HepG2 (cell line): ENCODE measurements around the gene STUB1. TPM values are rescaled to one million over a fixed set of nuclear protein-coding genes. Genes with fewer than 3 reads are reported as not detected.

Experiments used
- FOXO1 ChIP-seq: sonication (generic); formaldehyde crosslinking; IDR thresholded peaks from 2 replicates; pipeline ENCODE4 v1.4.0; 2020; ENCODE audit warnings: missing genetic modification reagents
- GATA4 ChIP-seq: sonication (generic); IDR thresholded peaks from 2 replicates; pipeline ENCODE4 v1.6.1; 2016; ENCODE audit warnings: antibody characterized with exemption, low read depth, borderline replicate concordance
- HIVEP1 ChIP-seq: sonication (generic); formaldehyde crosslinking; IDR thresholded peaks from 2 replicates; pipeline ENCODE4 v1.4.0; 2020; ENCODE audit warnings: mild to moderate bottlenecking, missing genetic modification reagents
- HNF1B ChIP-seq: sonication (generic); formaldehyde crosslinking; IDR thresholded peaks from 2 replicates; pipeline ENCODE4 v1.5.1; 2020; ENCODE audit warnings: mild to moderate bottlenecking, moderate library complexity, missing genetic modification reagents
- HOMEZ ChIP-seq: IDR thresholded peaks from 2 replicates; pipeline ENCODE4 v1.6.1; 2016; ENCODE audit warnings: low read depth
- HOXA3 ChIP-seq: sonication (generic); formaldehyde crosslinking; IDR thresholded peaks from 2 replicates; pipeline ENCODE4 v1.5.0; 2020; ENCODE audit warnings: missing genetic modification reagents
- KDM4B ChIP-seq: sonication (generic); formaldehyde crosslinking; IDR thresholded peaks from 2 replicates; pipeline ENCODE4 v1.4.0; 2020; ENCODE audit warnings: missing genetic modification reagents
- ZBTB3 ChIP-seq: sonication (generic); formaldehyde crosslinking; IDR thresholded peaks from 2 replicates; pipeline ENCODE4 v1.4.0; 2020; ENCODE audit warnings: low read depth, mild to moderate bottlenecking, moderate library complexity, missing genetic modification reagents, borderline replicate concordance
- ZEB1 ChIP-seq: IDR thresholded peaks from 2 replicates; pipeline ENCODE4 v1.6.1; 2012; ENCODE audit warnings: mild to moderate bottlenecking, low read depth, inconsistent platforms; ENCODE audit not compliant: insufficient replicate concordance
- ZFP82 ChIP-seq: sonication (generic); formaldehyde crosslinking; IDR thresholded peaks from 2 replicates; pipeline ENCODE4 v1.5.1; 2020; ENCODE audit warnings: mild to moderate bottlenecking, missing genetic modification reagents, borderline replicate concordance
- ZHX1 ChIP-seq: sonication (generic); formaldehyde crosslinking; IDR thresholded peaks from 2 replicates; pipeline ENCODE4 v1.8.1; 2022; ENCODE audit warnings: low read depth, mild to moderate bottlenecking, missing genetic modification reagents
- ZNF124 ChIP-seq: sonication (generic); formaldehyde crosslinking; IDR thresholded peaks from 2 replicates; pipeline ENCODE4 v1.4.0; 2020; ENCODE audit warnings: missing genetic modification reagents
- ZNF138 ChIP-seq: sonication (generic); formaldehyde crosslinking; IDR thresholded peaks from 2 replicates; pipeline ENCODE4 v1.5.0; 2020; ENCODE audit warnings: mild to moderate bottlenecking, low read depth, missing genetic modification reagents
- ZNF557 ChIP-seq: sonication (generic); formaldehyde crosslinking; IDR thresholded peaks from 2 replicates; pipeline ENCODE4 v1.4.0; 2020; ENCODE audit warnings: missing genetic modification reagents
- ZNF629 ChIP-seq: sonication (generic); formaldehyde crosslinking; conservative IDR thresholded peaks from 2 replicates; pipeline ENCODE4 v1.5.0; 2020; ENCODE audit warnings: missing genetic modification reagents
- ZSCAN25 ChIP-seq: sonication (generic); formaldehyde crosslinking; IDR thresholded peaks from 2 replicates; pipeline ENCODE4 v1.8.0; 2022; ENCODE audit warnings: mild to moderate bottlenecking, missing genetic modification reagents
- ZSCAN29 ChIP-seq: sonication (generic); formaldehyde crosslinking; conservative IDR thresholded peaks from 2 replicates; pipeline ENCODE4 v1.4.0; 2020; ENCODE audit warnings: mild to moderate bottlenecking, missing genetic modification reagents
- polyA plus RNA-seq, 8 experiments: library from polyadenylated mRNA; depleted of rRNA in 3 of 8; stranded (reverse) in 7 of 8; unstranded in 1 of 8; fragments of >200 nt; fragmentation: Illumina TruSeq in 4 of 8; extraction: Trizol in 4 of 8; gene quantifications; 2 replicates each; pipeline versions ENCODE4 v1.2.1 to v1.2.3, GENCODE V29; 2011 to 2016; ENCODE audit warnings: low read depth in 4 of 8, missing spikeins in 1 of 8, mixed read lengths in 1 of 8; ENCODE audit not compliant: insufficient read depth in 1 of 8
- total RNA-seq, 5 experiments: library from RNA; depleted of rRNA; stranded (reverse); fragments of >200 nt; fragmentation: Illumina TruSeq; extraction: Trizol; gene quantifications; 2 replicates each; pipeline ENCODE4 v1.2.3, GENCODE V29; 2016; ENCODE audit warnings: low read depth in 1 of 5
- TF ChIP-seq, protein P1 (sequence below): sonication (generic); formaldehyde crosslinking; IDR thresholded peaks from 2 replicates; pipeline ENCODE4 v1.8.0; 2022; ENCODE audit warnings: mild to moderate bottlenecking, missing genetic modification reagents, moderate library complexity
- TF ChIP-seq, protein P2 (sequence below): IDR thresholded peaks from 2 replicates; pipeline ENCODE4 v1.6.1; 2018; ENCODE audit warnings: missing genetic modification reagents, mild to moderate bottlenecking, missing compliant biosample characterization

Gene STUB1
- total and polyA plus RNA-seq, 2 of the 13 experiments (the other 11 are each of a cell fraction or from before 2014, with no cell fraction given) = 52.9 to 78.2 TPM

DNA sequence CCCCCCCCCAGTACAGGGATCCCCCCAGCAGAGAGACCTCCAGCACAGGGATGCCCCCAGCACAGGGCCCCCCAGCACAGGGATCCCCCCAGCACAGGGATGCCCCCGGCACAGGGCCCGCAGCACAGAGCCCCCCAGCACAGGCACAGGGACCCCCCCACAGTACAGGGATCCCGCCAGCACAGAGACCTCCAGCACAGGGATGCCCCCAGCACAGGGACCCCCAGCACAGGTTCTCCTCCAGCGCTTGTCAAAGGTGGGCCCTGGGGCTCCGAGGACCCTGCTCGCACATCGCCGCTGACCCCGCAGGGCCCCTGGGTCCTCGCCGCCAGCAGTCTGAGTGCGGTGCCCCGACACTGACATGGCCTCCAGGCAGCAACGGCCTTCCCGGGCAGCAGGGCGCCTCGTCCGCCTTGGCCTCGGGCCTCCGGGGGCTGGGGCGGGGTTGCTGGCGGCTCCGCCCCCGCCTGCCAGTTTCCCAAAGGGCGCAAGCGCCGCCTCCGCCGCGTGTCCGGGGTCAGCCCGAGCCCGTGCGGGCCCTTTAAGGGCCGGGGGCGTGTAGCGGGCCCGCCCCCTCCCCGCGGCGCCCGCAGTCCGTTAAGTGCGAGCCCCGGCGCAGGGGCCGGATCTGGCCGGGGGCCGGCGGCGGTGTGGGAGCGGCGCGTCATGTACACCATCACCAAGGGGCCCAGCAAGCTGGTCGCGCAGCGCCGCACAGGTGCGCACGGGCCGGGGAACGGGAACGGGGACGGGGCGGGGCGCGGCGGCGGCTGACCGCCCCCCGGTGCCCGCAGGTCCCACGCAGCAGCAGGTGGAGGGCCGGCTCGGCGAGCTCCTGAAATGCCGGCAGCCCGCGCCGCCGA is 38.7 kb upstream of the STUB1 start, which contains the start of gene MCRIP2 (continued):
- TF ChIP-seq ZHX1 (peak; percentile 2; the same call in 1 of the 2 replicates), GATA4 (peak; percentile 59; the same call in 1 of the 2 replicates), ZNF629 (no peak), HOXA3 (CRISPR knock-in tag) (peak; percentile 52), KDM4B (CRISPR knock-in tag) (no peak), HIVEP1 (CRISPR knock-in tag) (no peak), ZNF138 (no peak), ZSCAN25 (CRISPR knock-in tag) (0 out of 2 replicates have a peak, but pooled peaks have one; percentile 33), FOXO1 (peak; percentile 5; the same call in 1 of the 2 replicates), ZEB1 (no peak), HOMEZ (no peak), ZNF124 (CRISPR knock-in tag) (no peak), ZSCAN29 (CRISPR knock-in tag) (no peak), ZNF557 (CRISPR knock-in tag) (no peak), HNF1B (CRISPR knock-in tag) (no peak), ZBTB3 (CRISPR knock-in tag) (no peak), ZFP82 (CRISPR knock-in tag) (no peak; the same call in 1 of the 2 replicates)
- TF ChIP-seq, protein P1, sequence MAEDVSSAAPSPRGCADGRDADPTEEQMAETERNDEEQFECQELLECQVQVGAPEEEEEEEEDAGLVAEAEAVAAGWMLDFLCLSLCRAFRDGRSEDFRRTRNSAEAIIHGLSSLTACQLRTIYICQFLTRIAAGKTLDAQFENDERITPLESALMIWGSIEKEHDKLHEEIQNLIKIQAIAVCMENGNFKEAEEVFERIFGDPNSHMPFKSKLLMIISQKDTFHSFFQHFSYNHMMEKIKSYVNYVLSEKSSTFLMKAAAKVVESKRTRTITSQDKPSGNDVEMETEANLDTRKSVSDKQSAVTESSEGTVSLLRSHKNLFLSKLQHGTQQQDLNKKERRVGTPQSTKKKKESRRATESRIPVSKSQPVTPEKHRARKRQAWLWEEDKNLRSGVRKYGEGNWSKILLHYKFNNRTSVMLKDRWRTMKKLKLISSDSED = no peak
- TF ChIP-seq, protein P2, sequence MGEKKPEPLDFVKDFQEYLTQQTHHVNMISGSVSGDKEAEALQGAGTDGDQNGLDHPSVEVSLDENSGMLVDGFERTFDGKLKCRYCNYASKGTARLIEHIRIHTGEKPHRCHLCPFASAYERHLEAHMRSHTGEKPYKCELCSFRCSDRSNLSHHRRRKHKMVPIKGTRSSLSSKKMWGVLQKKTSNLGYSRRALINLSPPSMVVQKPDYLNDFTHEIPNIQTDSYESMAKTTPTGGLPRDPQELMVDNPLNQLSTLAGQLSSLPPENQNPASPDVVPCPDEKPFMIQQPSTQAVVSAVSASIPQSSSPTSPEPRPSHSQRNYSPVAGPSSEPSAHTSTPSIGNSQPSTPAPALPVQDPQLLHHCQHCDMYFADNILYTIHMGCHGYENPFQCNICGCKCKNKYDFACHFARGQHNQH (CRISPR knock-in tag) = no peak; the same call in 1 of the 2 replicates
